SK-N-SH (cell line): Measurements from ENCODE around the gene COG4.

ENCODE experiments used
- CHD2 ChIP-seq: fragments of 150-350 bp; IDR thresholded peaks from 2 replicates; pipeline ENCODE4 v1.6.1; 2018; ENCODE audit warnings: low read length; ENCODE audit not compliant: partially characterized antibody
- CTCF ChIP-seq: fragments of 200-600 bp; sonication (generic); IDR thresholded peaks from 2 replicates; pipeline ENCODE4 v1.6.1; 2017; ENCODE audit warnings: antibody characterized with exemption, mild to moderate bottlenecking, moderate library complexity
- EP300 ChIP-seq, 2 experiments: IDR thresholded peaks; 2 replicates each; pipeline versions ENCODE4 v1.4.0 to v1.6.1; 2012; ENCODE audit warnings: borderline replicate concordance in 1 of 2, low read depth in 1 of 2, low read length in 1 of 2
- FOXJ3 ChIP-seq: sonication (generic); formaldehyde crosslinking; IDR thresholded peaks from 2 replicates; pipeline ENCODE4 v1.5.1; 2020; ENCODE audit warnings: mild to moderate bottlenecking, missing genetic modification reagents
- GABPA ChIP-seq: IDR thresholded peaks from 2 replicates; pipeline ENCODE4 v1.4.0; 2012; ENCODE audit warnings: low read depth, mild to moderate bottlenecking
- GATA2 ChIP-seq: sonication (generic); formaldehyde crosslinking; IDR thresholded peaks from 2 replicates; pipeline ENCODE4 v1.5.0; 2020; ENCODE audit warnings: mild to moderate bottlenecking, missing genetic modification reagents
- IRF3 ChIP-seq: fragments of 150-350 bp; IDR thresholded peaks from 2 replicates; pipeline ENCODE4 v1.6.1; 2016; ENCODE audit warnings: mild to moderate bottlenecking, low read depth, low read length
- MXI1 ChIP-seq: IDR thresholded peaks from 2 replicates; pipeline ENCODE4 v1.6.1; 2012; ENCODE audit warnings: mild to moderate bottlenecking, low read depth, low read length, improper control_type of control experiment
- POLR2AphosphoS5 ChIP-seq: IDR thresholded peaks from 2 replicates; pipeline ENCODE4 v1.6.1; 2012; ENCODE audit warnings: low read depth, low read length
- RAD21 ChIP-seq: IDR thresholded peaks from 2 replicates; pipeline ENCODE4 v1.6.1; 2012; ENCODE audit warnings: mild to moderate bottlenecking, low read length
- RFX5 ChIP-seq: IDR thresholded peaks from 2 replicates; pipeline ENCODE4 v1.6.1; 2012; ENCODE audit warnings: mild to moderate bottlenecking, improper control_type of control experiment, low read length
- SIN3A ChIP-seq: IDR thresholded peaks from 2 replicates; pipeline ENCODE4 v1.6.1; 2012; ENCODE audit warnings: low read depth, mild to moderate bottlenecking, low read length, moderate library complexity, borderline replicate concordance
- TCF12 ChIP-seq: IDR thresholded peaks from 2 replicates; pipeline ENCODE4 v1.4.0; 2012
- YY1 ChIP-seq: IDR thresholded peaks from 2 replicates; pipeline ENCODE4 v1.4.0; 2012; ENCODE audit warnings: low read depth, mild to moderate bottlenecking

- TF ChIP-seq CTCF: no peak
- TF ChIP-seq CHD2: no peak
- TF ChIP-seq MXI1: no peak
- no peak for TF ChIP-seq POLR2AphosphoS5
- no peak for TF ChIP-seq YY1
- no peak for TF ChIP-seq IRF3
- TF ChIP-seq FOXJ3 (CRISPR knock-in tag): no peak
- no peak for TF ChIP-seq RFX5
- TF ChIP-seq EP300 (IDR thresholded peaks at IDR 0.05; ENCODE audit: borderline replicate concordance in 1 of 2, low read depth in 1 of 2, low read length in 1 of 2): no peak
- no peak for TF ChIP-seq TCF12
- no peak for TF ChIP-seq GATA2 (CRISPR knock-in tag)
- TF ChIP-seq GABPA: no peak
- TF ChIP-seq RAD21: no peak
- no peak for TF ChIP-seq SIN3A
These were observed 91.0 kb downstream of the COG4 start for GRCh38 chr16:70432356-70432722.
